IMR-90 (cell line): ENCODE results near the gene YLPM1. TPM values are rescaled to one million over a fixed set of nuclear protein-coding genes. Genes with fewer than 3 reads are reported as not detected.

Experiments used
- ATAC-seq: fragments of 200-7000 bp; cut with Tn5 transposase; 2 replicates; pipeline ENCODE4 v1.9.1; 2020; ENCODE audit warnings: low read depth, mild to moderate bottlenecking, moderate library complexity
- BruUV-seq: library from RNA; stranded (reverse); fragments of 400-500 nt; replicated peaks from 2 replicates; lab custom pipeline; 2021; lab: Mats Ljungman, UMichigan
- CTCF ChIA-PET: fragments of 300-600 bp; formaldehyde crosslinking; extraction: SDS; loops from one replicate; lab custom pipeline; 2021; ENCODE audit warnings: antibody characterized with exemption; lab: Yijun Ruan, JAX
- POLR2A ChIA-PET: fragments of 300-600 bp; sonication (Branson Sonifier 250); formaldehyde crosslinking; loops from one replicate; lab custom pipeline; 2022; ENCODE audit warnings: antibody characterized with exemption; ENCODE audit not compliant: unreplicated experiment; lab: Charles Lee
- DNase-seq: peaks from one replicate; pipeline ENCODE4 v3.0.0; 2013
- H2AFZ ChIP-seq: replicated peaks from 2 replicates; pipeline ENCODE3; 2013; ENCODE audit warnings: low read length, mild to moderate bottlenecking; ENCODE audit not compliant: poor library complexity
- H2AK5ac ChIP-seq: 2 replicates; pipeline ENCODE4 v1.6.1; 2013; ENCODE audit warnings: low read depth, low read length, inconsistent platforms
- H2AK9ac ChIP-seq: replicated peaks from 2 replicates; pipeline ENCODE3; 2013; ENCODE audit warnings: mild to moderate bottlenecking, low read depth, low read length, moderate library complexity; ENCODE audit not compliant: poor library complexity
- H2BK120ac ChIP-seq: 2 replicates; pipeline ENCODE4 v1.6.1; 2013; ENCODE audit warnings: low read depth, low read length, inconsistent platforms
- H2BK15ac ChIP-seq: 3 replicates; pipeline ENCODE4 v1.6.1; 2013; ENCODE audit warnings: low read depth, low read length, inconsistent platforms
- H2BK20ac ChIP-seq: 2 replicates; pipeline ENCODE4 v1.6.1; 2013; ENCODE audit warnings: low read depth, mild to moderate bottlenecking, inconsistent platforms, low read length, moderate library complexity
- H2BK5ac ChIP-seq: 2 replicates; pipeline ENCODE4 v1.6.1; 2013; ENCODE audit warnings: mild to moderate bottlenecking, low read depth, low read length, inconsistent platforms; ENCODE audit not compliant: poor library complexity, severe bottlenecking
- H3K14ac ChIP-seq: replicated peaks from 2 replicates; pipeline ENCODE4 v1.6.1; 2013; ENCODE audit warnings: low read depth, low read length, inconsistent platforms
- H3K18ac ChIP-seq: 2 replicates; pipeline ENCODE4 v1.6.1; 2013; ENCODE audit warnings: low read depth, low read length, control low read depth
- H3K23ac ChIP-seq: 2 replicates; pipeline ENCODE4 v1.6.1; 2013; ENCODE audit warnings: low read depth, low read length, inconsistent platforms
- H3K27ac ChIP-seq: 2 replicates; pipeline ENCODE4 v1.5.1; 2013; ENCODE audit warnings: mild to moderate bottlenecking, control low read depth, low read length; ENCODE audit not compliant: insufficient read depth
- H3K27me3 ChIP-seq: 2 replicates; pipeline ENCODE4 v1.6.1; 2013; ENCODE audit warnings: low read length; ENCODE audit not compliant: control insufficient read depth, insufficient read depth
- H3K36me3 ChIP-seq: 2 replicates; pipeline ENCODE4 v1.6.1; 2013; ENCODE audit warnings: low read length, mixed read lengths; ENCODE audit not compliant: control insufficient read depth, insufficient read depth
- H3K4ac ChIP-seq: 2 replicates; pipeline ENCODE4 v1.6.1; 2013; ENCODE audit warnings: low read depth, low read length, inconsistent platforms
- H3K4me1 ChIP-seq: 2 replicates; pipeline ENCODE4 v1.6.1; 2013; ENCODE audit warnings: low read length, mixed read lengths; ENCODE audit not compliant: control insufficient read depth, insufficient read depth
- H3K4me2 ChIP-seq: 2 replicates; pipeline ENCODE4 v1.6.1; 2013; ENCODE audit warnings: low read depth, mild to moderate bottlenecking, control low read depth, low read length, moderate library complexity
- H3K4me3 ChIP-seq: 2 replicates; pipeline ENCODE4 v1.5.1; 2013; ENCODE audit warnings: low read depth, mild to moderate bottlenecking, control low read depth, low read length, moderate library complexity; ENCODE audit not compliant: insufficient read depth
- H3K56ac ChIP-seq: 2 replicates; pipeline ENCODE4 v1.6.1; 2013; ENCODE audit warnings: low read length, inconsistent platforms; ENCODE audit not compliant: insufficient read depth; ENCODE audit errors: extremely low read depth
- H3K79me1 ChIP-seq, 2 experiments: 2 replicates each; pipeline ENCODE4 v1.6.1; 2013; ENCODE audit warnings: low read length in 2 of 2, inconsistent platforms in 1 of 2, low read depth in 1 of 2
- H3K9ac ChIP-seq: 2 replicates; pipeline ENCODE4 v1.6.1; 2013; ENCODE audit warnings: low read depth, low read length, control low read depth
- H3K9me1 ChIP-seq: 2 replicates; pipeline ENCODE4 v1.6.1; 2013; ENCODE audit warnings: low read length, inconsistent platforms; ENCODE audit not compliant: insufficient read depth
- H3K9me3 ChIP-seq: 2 replicates; pipeline ENCODE4 v1.6.1; 2013; ENCODE audit warnings: low read length; ENCODE audit not compliant: control insufficient read depth, insufficient read depth
- H4K20me1 ChIP-seq: 2 replicates; pipeline ENCODE4 v1.6.1; 2013; ENCODE audit warnings: low read length, inconsistent platforms; ENCODE audit not compliant: insufficient read depth
- H4K5ac ChIP-seq: 2 replicates; pipeline ENCODE4 v1.6.1; 2013; ENCODE audit warnings: mild to moderate bottlenecking, low read depth, low read length, control low read depth
- H4K8ac ChIP-seq, 2 experiments: 2 replicates each; pipeline ENCODE4 v1.6.1; 2013; ENCODE audit warnings: low read depth in 2 of 2, low read length in 2 of 2, control low read depth in 1 of 2, inconsistent platforms in 1 of 2
- H4K91ac ChIP-seq: 2 replicates; pipeline ENCODE4 v1.6.1; 2013; ENCODE audit warnings: low read depth, low read length, inconsistent platforms; ENCODE audit not compliant: insufficient read depth
- BHLHE40 ChIP-seq: fragments of 150-350 bp; IDR thresholded peaks from 2 replicates; pipeline ENCODE4 v1.6.1; 2016; ENCODE audit warnings: mild to moderate bottlenecking, low read depth, low read length
- CEBPB ChIP-seq: IDR thresholded peaks from 2 replicates; pipeline ENCODE4 v1.6.1; 2012; ENCODE audit warnings: low read depth, low read length, improper control_type of control experiment
- FOS ChIP-seq: fragments of 150-350 bp; IDR thresholded peaks from 2 replicates; pipeline ENCODE4 v1.6.1; 2016; ENCODE audit warnings: low read depth, low read length
- MAFK ChIP-seq: IDR thresholded peaks from 2 replicates; pipeline ENCODE4 v1.6.1; 2012; ENCODE audit warnings: low read depth, low read length, improper control_type of control experiment
- NFE2L2 ChIP-seq: fragments of 150-350 bp; IDR thresholded peaks from 2 replicates; pipeline ENCODE4 v1.6.1; 2016; ENCODE audit warnings: low read depth, mild to moderate bottlenecking, low read length
- WGBS, 2 experiments: methylation state at CpG; one replicate each; pipeline versions ENCODE4 v1.1.5 to v1.1.7; 2013; ENCODE audit warnings: missing lambda C conversion rate in 2 of 2; ENCODE audit not compliant: insufficient read length in 1 of 2; ENCODE audit errors: extremely low coverage in 2 of 2; 5-methylcytosine and 5-hydroxymethylcytosine counted together
- dilution Hi-C: fragments of 300-500 bp; cut with HindIII; formaldehyde crosslinking; loops from one replicate; pipeline ENCODE4 v1.14.3; 2018; ENCODE audit warnings: low sequenced_read_pairs; ENCODE audit not compliant: unreplicated experiment
- in situ Hi-C: fragments of 300-500 bp; cut with MboI; formaldehyde crosslinking; loops from 3 replicates; pipeline ENCODE4 v1.14.3; 2019; ENCODE audit warnings: low sequenced_read_pairs, inconsistent platforms, mixed read lengths
- intact Hi-C: fragments of 100-400 bp; cut with micrococcal nuclease; formaldehyde crosslinking; loops from 2 replicates; pipeline ENCODE4 v1.10.0; 2022
- polyA plus RNA-seq, 3 experiments: library from polyadenylated mRNA; depleted of rRNA; stranded (reverse); fragments of >200 nt; gene quantifications; 2 replicates each; pipeline ENCODE4 v1.2.3, GENCODE V29; 2012; ENCODE audit warnings: low replicate concordance in 1 of 3
- total RNA-seq: library from RNA; depleted of rRNA; stranded (reverse); fragments of >200 nt; gene quantifications from 2 replicates; pipeline ENCODE4 v1.2.3, GENCODE V29; 2012
- TF ChIP-seq, protein P1 (sequence below): fragments of 150-350 bp; IDR thresholded peaks from 2 replicates; pipeline ENCODE4 v1.6.1; 2016; ENCODE audit warnings: low read depth, mild to moderate bottlenecking, low read length, moderate library complexity, borderline replicate concordance

YLPM1 gene
- total and polyA plus RNA-seq, 2 of the 4 experiments (the other 2 are of a cell fraction), result 8.2 to 19.7 TPM

DNA sequence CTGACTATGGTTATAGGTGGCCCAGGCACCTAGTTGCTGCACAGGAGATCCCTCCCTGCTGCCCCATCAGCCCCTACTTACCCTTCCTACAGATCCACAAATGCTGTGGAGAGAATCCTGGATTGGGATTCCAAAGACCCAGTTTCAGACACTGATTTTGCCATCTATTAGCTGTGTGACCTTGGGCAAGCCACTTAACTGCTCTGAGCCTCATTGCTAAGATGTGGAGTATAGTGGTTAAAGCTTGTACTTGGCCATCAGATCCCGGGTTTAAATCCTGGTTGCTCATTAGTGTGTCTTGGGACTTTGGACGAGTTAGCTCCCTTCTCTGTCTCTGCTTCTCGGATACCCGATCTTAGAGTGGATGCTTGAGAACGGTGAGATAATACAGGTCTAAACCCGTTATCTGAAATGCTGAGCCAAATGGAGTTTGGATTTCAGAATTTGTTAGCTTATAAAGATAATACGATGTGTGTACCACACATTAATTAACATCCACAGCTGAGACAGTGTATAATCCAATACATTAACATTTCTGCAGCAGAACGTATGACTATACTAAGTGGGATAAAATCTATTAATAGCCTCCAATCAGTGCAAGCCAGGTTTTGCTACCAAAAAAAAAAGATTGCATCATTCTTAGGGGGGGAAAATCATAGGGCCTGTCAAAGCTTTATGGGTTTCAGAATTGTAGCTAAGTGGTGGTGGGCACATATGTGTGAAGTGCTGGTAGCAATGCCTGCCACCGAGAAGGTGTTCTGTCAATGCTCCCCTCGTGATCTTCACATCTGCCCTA lies 96.8 kb downstream of the YLPM1 start:
- no peak overlapping the region for H2AK5ac ChIP-seq
- H4K5ac ChIP-seq, result peak overlapping the region; percentile 50; the same call in 1 of the 2 replicates
- no peaks in the 10 kb centered on the region for H3K36me3 ChIP-seq
- H2BK5ac ChIP-seq, result no peak overlapping the region
- peaks cover 5% of the 10 kb centered on the region; the same call in 1 of the 2 replicates for H3K4me1 ChIP-seq
- H3K9me3 ChIP-seq, result no peaks in the 10 kb centered on the region
- H3K27me3 ChIP-seq, result no peaks in the 10 kb centered on the region
- ChIA-PET POLR2A (interaction anchor here (1.3 kb wide), 1 partner anchor 45 kb away, joined by 3 read pairs; no protein-coding TSS in a partner anchor), CTCF (interaction anchor here (0.5 to 3.9 kb wide), 8 partner anchors 8 to 229 kb away, joined by 3 to 46 read pairs (median 4); partner anchors contain the start of gene DLST)
- BruUV-seq, result no TSS peak
- H3K18ac ChIP-seq, result 0 out of 2 replicates have a peak overlapping the region, but pooled peaks have one; percentile 37
- no peak for TF ChIP-seq FOS
- TF ChIP-seq BHLHE40, result no peak
- no peak for TF ChIP-seq NFE2L2
- TF ChIP-seq CEBPB, result peak; percentile 83
- TF ChIP-seq, protein P1, sequence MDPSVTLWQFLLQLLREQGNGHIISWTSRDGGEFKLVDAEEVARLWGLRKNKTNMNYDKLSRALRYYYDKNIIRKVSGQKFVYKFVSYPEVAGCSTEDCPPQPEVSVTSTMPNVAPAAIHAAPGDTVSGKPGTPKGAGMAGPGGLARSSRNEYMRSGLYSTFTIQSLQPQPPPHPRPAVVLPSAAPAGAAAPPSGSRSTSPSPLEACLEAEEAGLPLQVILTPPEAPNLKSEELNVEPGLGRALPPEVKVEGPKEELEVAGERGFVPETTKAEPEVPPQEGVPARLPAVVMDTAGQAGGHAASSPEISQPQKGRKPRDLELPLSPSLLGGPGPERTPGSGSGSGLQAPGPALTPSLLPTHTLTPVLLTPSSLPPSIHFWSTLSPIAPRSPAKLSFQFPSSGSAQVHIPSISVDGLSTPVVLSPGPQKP, result no peak
- TF ChIP-seq MAFK, result no peak
- H2BK20ac ChIP-seq, result no peak overlapping the region
- H2BK15ac ChIP-seq, result no peak overlapping the region
- DNase-seq, result no peak
- intact Hi-C loops, result loop anchor here (2.0 kb wide), 1 partner anchor 229 kb away; no protein-coding TSS in a partner anchor
- H3K4me2 ChIP-seq, result no peak overlapping the region
- H3K14ac ChIP-seq, result no peak overlapping the region
- H3K56ac ChIP-seq, result no peak overlapping the region
- in situ Hi-C loops, result loop anchor here (5.0 kb wide), 1 partner anchor 42 kb away; no protein-coding TSS in a partner anchor
- H4K8ac ChIP-seq, result peak overlapping the region in 1 of 2 experiments; percentile 14; a peak in 1 of 4 replicates
- no peaks in the 10 kb centered on the region for H3K79me1 ChIP-seq
- H2AFZ ChIP-seq, result no peak overlapping the region
- H3K4me3 ChIP-seq, result no peak overlapping the region
- H2AK9ac ChIP-seq, result no peak overlapping the region
- dilution Hi-C loops, result no loop called here
- H3K27ac ChIP-seq, result no peak overlapping the region
- no peak overlapping the region for H4K91ac ChIP-seq
- H4K20me1 ChIP-seq, result no peaks in the 10 kb centered on the region
- WGBS, 2 experiments, result 40% methylated on average over 1 of the region's 10 CpGs; no CpG with 5 or more reads in 1 of the 2 experiments
- no peak overlapping the region for H3K23ac ChIP-seq
- no peaks in the 10 kb centered on the region for H3K9me1 ChIP-seq
- peak overlapping the region; percentile 40; the same call in 1 of the 2 replicates for H3K9ac ChIP-seq
- 0 out of 2 replicates have a peak overlapping the region, but pooled peaks have one; percentile 52 for H2BK120ac ChIP-seq
- peak overlapping the region; percentile 26; the same call in 1 of the 2 replicates for H3K4ac ChIP-seq
- ATAC-seq, result no peak
